ENCODE results near the gene MT4.

The MT4 gene

GRCh38 chr16:56614549-56614991 lies 49.7 kb downstream of the MT4 start:
- no peak for DNase-seq
- TF ChIP-seq POLR2A (IDR thresholded peaks at IDR 0.05; ENCODE audit: low read length) (no peak), GATA1 (IDR thresholded peaks at IDR 0.05; ENCODE audit: low read depth, low read length) (no peak)

GRCh38 chr16:56615353-56615752 lies 50.5 kb downstream of the MT4 start:
- TF ChIP-seq GATA1 (IDR thresholded peaks at IDR 0.05; ENCODE audit: low read depth, low read length) (no peak), POLR2A (IDR thresholded peaks at IDR 0.05; ENCODE audit: low read length) (no peak)
- DNase-seq = no peak

- TF ChIP-seq GATA1 (IDR thresholded peaks at IDR 0.05; ENCODE audit: low read depth, low read length) = no peak
- no peak for TF ChIP-seq POLR2A (IDR thresholded peaks at IDR 0.05; ENCODE audit: low read length)
- no peak for DNase-seq
These were observed 51.8 kb downstream of the MT4 start for GRCh38 chr16:56616608-56617211.

GRCh38 chr16:56617212-56618085 lies 52.6 kb downstream of the MT4 start:
- DNase-seq = peak in 1 of 2 experiments; percentile 29
- TF ChIP-seq POLR2A (IDR thresholded peaks at IDR 0.05; ENCODE audit: low read length) = no peak
- no peak for TF ChIP-seq GATA1 (IDR thresholded peaks at IDR 0.05; ENCODE audit: low read depth, low read length)

GRCh38 chr16:56618138-56618537 lies 53.3 kb downstream of the MT4 start:
- TF ChIP-seq POLR2A (IDR thresholded peaks at IDR 0.05; ENCODE audit: low read length) = no peak
- no peak for TF ChIP-seq GATA1 (IDR thresholded peaks at IDR 0.05; ENCODE audit: low read depth, low read length)
- no peak for DNase-seq
